Neural progenitor cell (in vitro differentiated cells): ENCODE results near the gene KLHL29. TPM values are rescaled to one million over a fixed set of nuclear protein-coding genes. Genes with fewer than 3 reads are reported as not detected.
A peak's percentile ranks its signal among the peaks of the same experiment; 100 is the strongest.

Experiments used
- DNase-seq: peaks from one replicate; pipeline ENCODE4 v3.0.0-alpha.2; 2016; ENCODE audit warnings: low spot score
- H2AFZ ChIP-seq: fragments of 200-600 bp; sonication (generic); replicated peaks from 2 replicates; pipeline ENCODE4 v1.6.1; 2016; ENCODE audit warnings: antibody characterized with exemption
- H3F3A ChIP-seq: fragments of 200-600 bp; sonication (generic); 2 replicates; pipeline ENCODE4 v1.6.1; 2016; ENCODE audit warnings: antibody characterized with exemption, low read depth
- H3K27ac ChIP-seq: fragments of 200-600 bp; sonication (generic); 2 replicates; pipeline ENCODE4 v1.5.1; 2016; ENCODE audit warnings: mild to moderate bottlenecking
- H3K27me3 ChIP-seq: fragments of 200-600 bp; sonication (generic); 2 replicates; pipeline ENCODE4 v1.6.1; 2016; ENCODE audit warnings: mild to moderate bottlenecking, moderate library complexity
- H3K36me3 ChIP-seq: fragments of 200-600 bp; sonication (generic); 2 replicates; pipeline ENCODE4 v1.5.1; 2016
- H3K4me1 ChIP-seq: fragments of 200-600 bp; sonication (generic); 2 replicates; pipeline ENCODE4 v1.6.1; 2016; ENCODE audit warnings: mixed run types
- H3K4me2 ChIP-seq: fragments of 200-600 bp; sonication (generic); 2 replicates; pipeline ENCODE4 v1.6.1; 2016
- H3K4me3 ChIP-seq: fragments of 200-600 bp; sonication (generic); 2 replicates; pipeline ENCODE4 v1.5.1; 2016
- H3K79me2 ChIP-seq: fragments of 200-600 bp; sonication (generic); 2 replicates; pipeline ENCODE4 v1.6.1; 2016; ENCODE audit warnings: low read depth
- H3K9ac ChIP-seq: fragments of 200-600 bp; sonication (generic); 2 replicates; pipeline ENCODE4 v1.6.1; 2016
- H3K9me3 ChIP-seq: fragments of 200-600 bp; sonication (generic); 2 replicates; pipeline ENCODE4 v1.5.1; 2016; ENCODE audit warnings: low read depth
- H4K20me1 ChIP-seq: fragments of 200-600 bp; sonication (generic); 2 replicates; pipeline ENCODE4 v1.6.1; 2016; ENCODE audit warnings: low read depth
- H3K27ac Mint-ChIP-seq: 3 replicates; pipeline ENCODE4 v1.8.0; 2021; ENCODE audit warnings: mixed read lengths
- H3K27me3 Mint-ChIP-seq: 2 replicates; pipeline ENCODE4 v1.8.0; 2022; ENCODE audit warnings: low read depth, mild to moderate bottlenecking, inconsistent platforms, moderate library complexity, mixed read lengths; ENCODE audit not compliant: insufficient read depth
- H3K36me3 Mint-ChIP-seq: 3 replicates; pipeline ENCODE4 v1.8.0; 2021; ENCODE audit warnings: mixed read lengths
- H3K4me1 Mint-ChIP-seq: 3 replicates; pipeline ENCODE4 v1.8.0; 2021; ENCODE audit warnings: mixed read lengths
- H3K4me3 Mint-ChIP-seq: 3 replicates; pipeline ENCODE4 v1.8.0; 2021; ENCODE audit warnings: mild to moderate bottlenecking, moderate library complexity, mixed read lengths
- H3K9me3 Mint-ChIP-seq: 3 replicates; pipeline ENCODE4 v1.8.0; 2020; ENCODE audit warnings: mixed read lengths
- CTCF ChIP-seq: fragments of 200-600 bp; sonication (generic); IDR thresholded peaks from 2 replicates; pipeline ENCODE4 v1.5.1; 2017; ENCODE audit warnings: antibody characterized with exemption, mild to moderate bottlenecking
- EZH2 ChIP-seq: fragments of 200-600 bp; sonication (generic); IDR thresholded peaks from 2 replicates; pipeline ENCODE4 v1.6.1; 2017; ENCODE audit warnings: antibody characterized with exemption, mild to moderate bottlenecking, moderate library complexity
- EZH2phosphoT487 ChIP-seq: fragments of 200-600 bp; sonication (generic); IDR thresholded peaks from 2 replicates; pipeline ENCODE4 v1.6.1; 2017; ENCODE audit warnings: antibody characterized with exemption
- total RNA-seq: library from RNA; depleted of rRNA; stranded (reverse); fragments of >200 nt; gene quantifications from 2 replicates; pipeline ENCODE4 v1.2.3, GENCODE V29; 2015; ENCODE audit warnings: low replicate concordance

Gene KLHL29
- total RNA-seq, 1 donor from 2014 or later = 1.6 TPM

DNA sequence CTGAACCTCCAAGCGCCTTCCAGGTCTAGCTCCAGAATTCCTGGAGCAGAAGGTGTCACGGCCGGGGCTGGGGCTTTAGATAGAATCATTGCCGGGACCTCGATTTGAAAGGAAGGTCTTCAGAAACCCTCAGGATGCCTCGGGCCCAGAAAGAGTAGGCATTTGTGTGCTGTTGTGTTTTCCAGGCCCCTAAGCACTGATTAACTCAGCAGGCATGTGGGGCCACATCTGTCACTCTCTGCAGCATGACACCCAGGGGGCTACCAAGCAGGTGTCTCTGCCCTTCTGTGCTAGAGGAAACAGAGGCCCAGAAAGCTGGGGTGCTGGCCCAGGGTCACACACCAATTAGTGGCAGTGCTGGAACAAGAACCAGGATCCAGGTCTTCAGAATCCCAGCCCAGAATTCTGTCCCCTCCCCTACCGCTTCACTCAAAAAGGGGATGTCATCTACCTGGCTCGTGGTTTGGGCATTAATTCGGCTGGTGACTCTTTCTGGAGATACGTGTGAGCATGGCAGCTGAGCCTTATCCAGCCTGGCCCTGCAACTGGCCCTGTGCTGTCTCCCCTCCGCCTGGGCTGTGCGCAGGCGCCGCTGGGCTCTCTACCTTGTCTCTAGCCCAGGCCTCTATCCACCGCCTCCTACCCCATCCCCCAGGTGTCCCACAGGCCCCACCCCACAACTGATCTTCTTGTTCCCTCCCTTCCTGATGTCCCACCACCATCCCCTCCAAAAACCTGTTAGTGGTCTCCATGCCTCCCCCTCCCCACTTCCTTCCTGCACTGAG lies 296.6 kb downstream of the KLHL29 start:
- H3K27me3 ChIP-seq = no peaks in the 10 kb centered on the region
- H3K4me1 ChIP-seq = peaks cover 16% of the 10 kb centered on the region
- no peak overlapping the region for H3K27ac ChIP-seq
- Mint-ChIP-seq H3K4me1 (peaks cover 25% of the 10 kb centered on the region), H3K9me3 (peaks cover 3% of the 10 kb centered on the region), H3K27me3 (peaks cover 11% of the 10 kb centered on the region), H3K4me3 (no peak overlapping the region), H3K36me3 (peaks cover 19% of the 10 kb centered on the region), H3K27ac (peak overlapping the region; percentile 66)
- no peaks in the 10 kb centered on the region for H3K79me2 ChIP-seq
- H3K36me3 ChIP-seq = no peaks in the 10 kb centered on the region
- H3K4me2 ChIP-seq = no peak overlapping the region
- no peaks in the 10 kb centered on the region for H4K20me1 ChIP-seq
- H3K4me3 ChIP-seq = no peak overlapping the region
- TF ChIP-seq EZH2 (no peak), CTCF (no peak), EZH2phosphoT487 (no peak)
- no peak overlapping the region for H2AFZ ChIP-seq
- no peaks in the 10 kb centered on the region for H3K9me3 ChIP-seq
- no peak overlapping the region for H3K9ac ChIP-seq
- H3F3A ChIP-seq = no peaks in the 10 kb centered on the region
- DNase-seq = no peak

DNA sequence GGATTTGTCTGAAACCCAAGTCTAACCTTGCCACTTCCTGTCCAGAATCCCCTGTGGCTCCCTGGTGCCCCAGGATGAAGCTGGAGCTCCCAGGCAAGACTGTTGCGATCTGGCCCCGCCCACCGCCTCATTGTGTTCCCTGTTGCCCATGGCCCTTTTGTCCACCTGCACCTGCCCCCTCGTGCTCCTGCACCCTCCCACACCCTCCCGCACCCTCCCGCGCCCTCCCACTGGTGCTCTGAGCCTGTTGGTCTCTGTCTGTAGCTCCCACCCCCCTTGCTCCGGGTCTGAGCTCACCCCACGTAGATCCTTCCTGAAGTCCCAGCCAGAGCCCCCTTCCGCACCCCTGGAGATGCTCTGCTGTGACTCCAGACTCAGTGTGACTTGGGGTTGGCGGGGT lies 297.5 kb downstream of the KLHL29 start:
- no peak overlapping the region for H3K9ac ChIP-seq
- peaks cover 19% of the 10 kb centered on the region for H3K36me3 Mint-ChIP-seq
- H3K4me2 ChIP-seq = no peak overlapping the region
- H3K27me3 Mint-ChIP-seq = peaks cover 15% of the 10 kb centered on the region
- peaks cover 16% of the 10 kb centered on the region for H3K4me1 ChIP-seq
- H4K20me1 ChIP-seq = no peaks in the 10 kb centered on the region
- no peaks in the 10 kb centered on the region for H3K9me3 ChIP-seq
- no peak overlapping the region for H3K27ac ChIP-seq
- TF ChIP-seq CTCF = no peak
- no peak for TF ChIP-seq EZH2
- no peak for TF ChIP-seq EZH2phosphoT487
- no peaks in the 10 kb centered on the region for H3K27me3 ChIP-seq
- peaks cover 3% of the 10 kb centered on the region for H3K9me3 Mint-ChIP-seq
- no peaks in the 10 kb centered on the region for H3K79me2 ChIP-seq
- peak overlapping the region; percentile 37 for H3K27ac Mint-ChIP-seq
- no peak for DNase-seq
- H3K36me3 ChIP-seq = no peaks in the 10 kb centered on the region
- H3K4me3 Mint-ChIP-seq = no peak overlapping the region
- H3F3A ChIP-seq = no peaks in the 10 kb centered on the region
- no peak overlapping the region for H3K4me3 ChIP-seq
- no peak overlapping the region for H2AFZ ChIP-seq
- peaks cover 25% of the 10 kb centered on the region for H3K4me1 Mint-ChIP-seq

- DNase-seq = no peak
- Histone ChIP-seq H4K20me1 (no peaks in the 10 kb centered on the region), H3F3A (no peaks in the 10 kb centered on the region), H3K36me3 (no peaks in the 10 kb centered on the region), H3K4me3 (no peak overlapping the region), H3K9ac (no peak overlapping the region), H3K9me3 (no peaks in the 10 kb centered on the region), H3K27ac (no peak overlapping the region), H3K4me2 (no peak overlapping the region), H2AFZ (no peak overlapping the region), H3K27me3 (no peaks in the 10 kb centered on the region), H3K79me2 (no peaks in the 10 kb centered on the region), H3K4me1 (peaks cover 16% of the 10 kb centered on the region)
- peaks cover 3% of the 10 kb centered on the region for H3K9me3 Mint-ChIP-seq
- no peak overlapping the region for H3K27ac Mint-ChIP-seq
- H3K4me1 Mint-ChIP-seq = peaks cover 25% of the 10 kb centered on the region
- no peak overlapping the region for H3K4me3 Mint-ChIP-seq
- H3K36me3 Mint-ChIP-seq = peaks cover 18% of the 10 kb centered on the region
- H3K27me3 Mint-ChIP-seq = peaks cover 17% of the 10 kb centered on the region
- no peak for TF ChIP-seq CTCF
- TF ChIP-seq EZH2 = no peak
- TF ChIP-seq EZH2phosphoT487 = no peak
Observed at GRCh38 chr2:23683001-23683400, 298.0 kb downstream of the KLHL29 start.
